Globus pallidus (tissue), 1 donor: ENCODE data around the gene MAP3K5.
A peak's percentile ranks its signal among the peaks of the same experiment; 100 is the strongest.

Experiments used
- DNase-seq: peaks from one replicate; pipeline ENCODE4 v3.0.0-alpha.2; 2015; ENCODE audit warnings: low spot score

The MAP3K5 gene

DNA sequence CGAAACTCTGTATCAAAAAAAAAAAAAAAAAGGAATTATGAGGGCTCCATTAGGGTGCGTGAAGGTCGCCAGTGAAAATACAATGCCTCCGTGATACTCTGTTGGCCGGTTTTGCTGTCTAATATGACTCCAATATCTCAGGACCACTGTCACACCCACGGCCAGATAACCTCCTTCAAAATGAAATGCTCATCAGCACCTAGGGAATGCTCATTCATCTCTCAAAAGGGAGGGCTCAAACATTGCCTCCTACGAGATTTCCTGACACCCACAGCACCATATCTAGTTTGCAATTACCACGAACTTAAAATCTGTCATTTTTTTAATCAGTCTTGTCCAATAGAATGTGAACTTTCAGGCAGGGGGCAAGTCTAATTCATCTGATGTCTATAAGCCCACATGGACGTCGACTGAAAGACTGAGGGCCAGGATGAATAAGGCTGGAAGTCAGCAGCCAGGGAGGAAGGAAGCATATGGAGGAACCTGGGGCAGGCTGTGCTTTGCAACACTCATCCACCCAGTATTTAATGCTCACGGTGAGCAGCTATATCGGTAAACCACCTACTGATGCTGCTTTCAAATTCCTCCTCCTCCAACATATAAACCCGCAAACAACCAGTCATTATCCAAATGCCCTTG lies 42.8 kb downstream of the MAP3K5 start:
- DNase-seq = no peak

DNA sequence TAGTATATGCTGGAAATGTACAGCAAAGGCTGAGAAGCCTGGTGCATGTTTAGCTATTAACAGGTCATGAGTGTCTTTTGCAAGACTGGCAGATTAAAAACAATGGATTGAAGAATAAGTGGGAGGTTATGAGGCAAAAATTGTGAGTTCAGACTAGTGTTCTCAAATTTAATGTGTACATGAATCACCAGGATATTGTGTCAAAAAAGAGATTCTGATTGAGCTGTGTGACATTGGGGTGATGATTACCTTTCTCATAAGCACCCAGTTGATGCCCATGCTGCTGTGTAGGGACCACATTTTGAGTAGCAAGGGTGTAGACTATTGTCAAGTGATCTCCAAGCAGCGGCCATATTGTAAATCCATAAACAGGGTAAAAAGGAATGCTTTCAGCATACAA lies 44.8 kb downstream of the MAP3K5 start:
- no peak for DNase-seq

DNA sequence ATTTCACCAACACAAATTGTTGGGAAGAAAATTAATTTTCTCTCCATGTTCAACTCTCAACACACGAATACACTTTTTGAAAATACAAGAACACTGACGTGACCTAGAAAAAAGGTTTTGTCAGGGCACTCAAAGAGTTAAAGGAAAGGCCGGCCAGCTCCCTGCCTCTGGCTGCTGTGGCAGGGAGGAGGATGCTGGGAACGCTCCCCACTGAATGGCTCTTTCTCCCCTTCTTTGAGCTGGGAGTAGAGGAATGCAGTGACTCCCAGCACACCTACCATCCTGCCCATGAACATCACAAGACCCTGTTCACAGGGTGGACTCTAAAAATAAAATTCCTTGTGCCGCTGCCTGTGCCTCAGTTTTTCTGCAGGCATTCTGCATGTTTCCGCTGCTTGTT lies 47.0 kb downstream of the MAP3K5 start:
- peak; percentile 35 for DNase-seq

DNA sequence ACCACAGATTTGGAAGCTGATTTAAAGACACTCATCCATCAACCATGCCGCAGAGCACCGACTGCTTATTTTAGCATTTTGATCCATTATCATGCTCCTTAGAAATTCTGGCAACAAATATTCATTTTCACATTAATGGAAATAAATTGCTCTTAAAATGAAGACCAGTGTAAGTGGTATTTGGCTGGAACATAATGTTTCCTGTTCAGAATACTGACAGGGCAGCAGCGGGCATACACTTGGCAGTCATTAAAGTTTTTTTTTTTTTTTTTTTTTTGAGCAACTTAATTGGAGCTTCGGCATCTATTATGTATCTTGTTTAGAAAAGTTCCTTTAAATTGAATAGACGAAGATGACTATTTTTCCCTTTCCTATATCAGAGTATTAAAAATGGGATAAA lies 47.4 kb downstream of the MAP3K5 start:
- DNase-seq = no peak

DNA sequence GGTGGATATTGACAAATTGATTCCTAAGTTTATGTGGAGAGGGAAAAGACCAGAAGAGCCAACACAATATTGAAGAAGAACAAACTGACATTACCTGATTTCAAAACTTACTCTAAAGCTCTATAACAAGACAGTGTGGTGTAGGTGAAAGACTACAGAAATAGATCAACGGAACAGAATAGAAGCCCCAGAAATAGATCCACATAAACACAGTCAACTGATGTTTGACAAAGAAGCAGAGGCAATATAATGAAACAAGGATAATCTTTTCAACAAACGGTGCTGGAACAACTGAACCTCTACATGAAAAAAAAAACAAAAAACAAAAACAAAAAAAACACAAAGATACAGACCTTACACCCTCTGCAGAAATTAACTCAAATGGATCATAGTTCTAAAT lies 50.2 kb downstream of the MAP3K5 start:
- no peak for DNase-seq

DNA sequence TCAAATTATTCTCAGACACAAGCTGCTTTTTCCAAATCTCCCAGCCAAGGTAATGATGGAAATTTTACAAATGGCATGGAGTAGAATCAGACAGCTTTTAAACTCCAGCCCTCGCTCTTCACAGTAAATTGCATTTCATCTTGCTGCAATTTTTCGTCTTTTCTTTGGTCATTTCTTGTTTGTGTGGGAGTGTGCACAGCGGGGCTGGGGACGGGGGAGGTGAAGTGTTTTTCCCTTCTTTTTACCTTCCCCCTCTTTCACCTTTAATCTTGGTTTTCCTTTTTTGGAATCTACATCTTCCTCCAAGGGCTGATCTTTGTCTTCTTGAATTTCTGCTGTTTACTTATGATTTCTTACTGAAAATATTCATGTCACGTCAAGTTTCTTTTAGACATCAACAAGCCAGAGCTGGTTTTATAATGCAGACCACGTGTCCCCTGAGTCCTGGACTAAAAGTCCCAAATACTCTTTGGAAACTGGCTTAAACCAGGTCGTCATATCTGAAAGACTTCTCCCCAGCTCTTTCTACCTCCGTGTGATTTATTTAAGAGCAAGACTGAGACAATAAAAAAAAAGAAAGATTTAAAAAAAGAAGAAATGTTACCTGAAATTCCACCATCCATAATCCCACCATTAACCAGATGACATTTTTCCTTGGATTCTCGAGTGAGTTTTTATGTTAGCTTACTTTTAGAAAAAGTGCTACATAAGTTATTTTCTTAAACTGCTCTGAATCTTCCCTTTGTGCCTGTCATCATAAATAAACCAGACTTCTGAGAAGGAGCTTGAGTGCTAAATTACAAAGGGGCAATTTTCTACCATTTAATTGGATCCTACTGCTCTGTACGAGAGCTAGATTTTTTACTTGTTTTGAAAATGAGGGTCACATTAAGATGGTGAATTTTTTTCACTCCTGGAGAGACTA lies 52.0 kb downstream of the MAP3K5 start:
- peak; percentile 41 for DNase-seq

DNA sequence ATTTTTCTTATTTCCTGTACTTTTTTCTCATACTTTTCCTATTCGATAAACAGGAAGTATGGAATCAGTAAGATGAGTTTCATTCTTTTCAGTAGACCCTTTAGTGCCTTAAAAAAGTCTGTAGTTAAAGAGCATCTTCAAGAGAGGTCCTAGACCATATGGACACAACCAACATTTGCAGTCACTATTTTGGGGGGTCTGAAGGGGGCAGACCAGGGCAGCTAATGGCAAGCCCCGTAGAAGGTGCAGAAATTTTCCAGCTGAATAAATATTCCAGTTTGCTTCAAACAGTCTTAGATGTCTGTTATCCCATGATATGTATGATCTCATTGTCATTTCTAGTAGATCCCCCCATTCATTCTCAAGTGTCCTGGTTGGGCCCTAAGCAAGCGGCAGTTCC lies 52.8 kb downstream of the MAP3K5 start:
- DNase-seq = no peak

DNA sequence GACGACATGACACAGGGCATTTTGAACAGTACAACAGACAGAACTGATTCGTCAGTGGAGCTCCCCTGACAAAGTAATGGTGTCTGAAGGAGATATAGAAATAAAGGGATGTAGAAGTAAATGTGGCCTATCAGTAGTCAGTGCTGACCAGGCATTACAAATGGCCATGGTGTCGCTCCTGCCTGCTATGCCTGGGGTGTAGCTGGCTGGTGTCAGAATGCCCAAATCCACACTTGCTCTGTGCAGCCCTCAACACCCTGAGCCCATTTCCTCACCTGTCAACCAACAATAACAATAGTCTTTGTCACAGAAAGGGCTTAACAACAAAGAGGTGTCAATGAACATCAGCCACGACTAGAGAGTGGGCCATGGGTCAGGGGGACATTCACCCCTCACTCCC lies 53.2 kb downstream of the MAP3K5 start:
- DNase-seq = no peak

DNA sequence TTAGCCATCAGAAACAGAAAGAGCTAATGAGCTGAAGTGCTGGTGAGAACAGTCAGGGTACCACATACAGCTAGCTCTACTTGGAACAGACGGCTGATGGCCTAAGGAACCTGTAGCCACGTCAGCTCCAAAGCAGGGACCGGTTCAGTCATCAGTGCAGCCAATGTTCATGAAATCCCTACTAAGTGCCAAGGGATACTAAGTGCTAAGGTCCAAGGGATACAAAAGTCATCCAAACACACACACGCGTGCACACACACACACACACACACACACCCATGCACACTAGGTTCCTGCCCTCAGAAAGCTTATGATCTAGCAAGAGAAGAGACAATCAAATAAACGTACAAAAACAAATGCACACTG lies 53.6 kb downstream of the MAP3K5 start:
- DNase-seq = no peak

DNA sequence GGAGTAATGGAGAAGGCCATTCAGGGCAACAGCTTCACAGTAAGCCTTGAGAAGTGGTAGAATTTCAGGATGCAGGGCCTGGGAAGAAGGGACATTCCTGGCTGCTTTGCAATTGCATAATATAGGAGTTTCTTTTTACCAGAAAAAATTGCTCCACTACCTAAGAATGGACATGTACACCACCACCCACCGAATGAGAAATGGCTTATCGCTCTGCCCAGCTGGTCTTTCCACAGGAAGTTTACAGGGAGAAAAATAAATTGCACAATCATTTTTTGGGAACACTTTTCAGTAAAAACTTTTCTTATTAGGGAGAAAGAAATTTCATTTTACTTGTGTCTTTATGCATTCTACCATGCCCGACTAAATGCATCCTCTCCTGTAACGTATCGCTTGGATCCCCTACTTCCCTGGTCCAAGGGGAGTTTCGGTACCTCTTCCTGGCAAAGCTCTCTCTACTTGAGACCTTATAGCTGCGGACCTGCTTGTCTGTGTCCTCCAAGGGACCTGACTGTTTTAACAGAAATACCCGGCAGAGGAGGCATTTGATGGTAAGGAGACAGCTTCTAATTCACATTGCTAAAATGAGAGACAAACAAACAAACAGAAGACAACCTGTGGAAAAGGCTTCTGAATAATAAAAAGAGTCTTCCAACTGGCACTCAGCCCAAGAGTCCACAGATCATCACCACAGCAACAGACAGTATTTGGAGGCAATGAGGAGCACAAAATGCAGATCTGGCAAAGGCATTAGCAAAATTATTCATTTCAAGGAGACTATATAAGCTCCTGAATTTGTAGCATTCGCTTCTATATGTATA lies 54.2 kb downstream of the MAP3K5 start:
- no peak for DNase-seq

DNA sequence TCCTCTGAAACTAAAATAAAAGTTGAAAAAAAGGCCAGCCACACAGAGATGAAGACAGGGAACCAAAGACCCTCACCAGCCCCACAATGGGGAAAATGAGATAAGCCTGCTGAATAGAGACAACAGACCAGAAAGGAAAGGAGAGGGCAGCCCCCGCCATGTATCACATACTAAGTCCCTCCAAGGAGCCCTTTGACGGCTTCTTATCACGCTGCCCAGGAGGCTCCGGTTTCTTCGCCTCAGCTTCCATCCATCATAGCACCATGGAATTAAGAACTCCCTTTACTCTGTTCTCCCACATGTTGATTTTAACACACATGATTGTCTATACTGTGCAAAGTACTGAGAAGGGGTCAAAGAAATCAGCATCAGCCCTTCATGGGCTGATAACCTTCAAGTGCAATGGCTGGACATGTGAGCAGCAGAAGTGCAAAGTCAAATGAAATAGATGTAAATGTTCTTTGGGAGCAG lies 54.9 kb downstream of the MAP3K5 start:
- DNase-seq = no peak

DNA sequence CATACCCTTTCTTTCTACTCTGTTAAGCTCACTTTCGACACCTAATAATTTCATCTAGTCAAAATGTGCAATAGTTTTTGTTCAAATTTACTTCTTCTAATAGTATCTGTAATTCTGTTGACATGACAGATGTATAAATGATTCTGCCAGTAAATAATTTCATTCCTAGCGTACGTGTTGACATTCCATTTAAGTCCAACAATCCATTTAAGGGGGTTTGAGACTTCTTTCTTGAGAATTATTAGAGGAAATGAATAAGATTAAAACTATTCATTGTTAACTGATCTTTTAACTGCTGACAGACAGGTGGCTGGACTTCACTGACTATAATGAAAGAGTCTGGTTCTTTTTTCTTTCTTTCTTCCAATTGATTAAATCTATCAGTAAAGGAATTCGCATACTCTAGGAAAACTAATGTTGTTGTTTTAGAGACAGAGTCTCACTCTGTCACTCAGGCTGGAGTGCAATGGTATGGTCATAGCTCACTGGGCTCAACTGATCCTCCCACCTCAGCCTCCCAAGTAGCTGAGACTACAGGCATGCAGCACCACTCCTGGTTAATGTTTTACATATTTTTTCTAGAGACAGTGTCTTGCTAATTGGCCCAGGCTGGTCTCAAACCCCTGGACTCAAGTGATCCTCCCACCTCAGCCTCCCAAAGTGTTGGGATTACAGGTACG lies 55.9 kb downstream of the MAP3K5 start:
- no peak for DNase-seq

DNA sequence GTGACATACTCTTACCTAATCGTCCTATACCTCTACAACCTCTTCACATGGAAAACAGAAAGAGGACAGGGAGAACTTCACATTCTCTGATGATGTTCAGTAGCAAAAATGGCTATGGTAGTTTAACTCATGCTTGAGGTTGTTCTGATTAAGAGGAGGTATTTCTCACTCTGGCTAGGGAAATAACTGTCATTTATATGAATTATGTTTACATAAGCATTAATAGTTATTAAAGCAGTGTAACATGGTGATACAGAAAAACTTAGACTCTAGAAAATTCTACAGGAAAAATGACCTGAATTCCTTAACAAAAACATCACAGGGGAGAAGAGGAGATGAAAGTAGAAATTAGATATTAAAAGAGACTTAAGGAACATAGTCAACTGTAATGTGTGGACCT lies 57.3 kb downstream of the MAP3K5 start:
- DNase-seq = no peak

DNA sequence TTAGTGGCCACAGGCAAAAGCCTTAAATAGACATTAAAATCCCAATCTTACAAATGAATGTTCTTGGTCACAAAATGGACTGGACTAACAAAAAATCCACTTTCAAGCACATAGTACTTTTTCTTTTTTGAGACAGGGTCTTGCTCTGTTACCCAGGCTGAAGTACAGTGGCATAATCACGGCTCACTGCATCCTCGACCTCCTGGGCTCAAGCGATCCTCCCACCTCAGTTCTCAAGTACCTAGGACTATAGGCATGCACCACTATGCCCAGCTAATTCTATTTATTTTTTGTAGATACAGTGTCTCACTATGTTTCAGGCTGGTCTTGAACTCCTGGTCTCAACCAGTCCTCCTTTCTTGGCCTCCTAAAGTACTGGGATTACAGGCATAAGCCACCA lies 59.4 kb downstream of the MAP3K5 start:
- no peak for DNase-seq

DNA sequence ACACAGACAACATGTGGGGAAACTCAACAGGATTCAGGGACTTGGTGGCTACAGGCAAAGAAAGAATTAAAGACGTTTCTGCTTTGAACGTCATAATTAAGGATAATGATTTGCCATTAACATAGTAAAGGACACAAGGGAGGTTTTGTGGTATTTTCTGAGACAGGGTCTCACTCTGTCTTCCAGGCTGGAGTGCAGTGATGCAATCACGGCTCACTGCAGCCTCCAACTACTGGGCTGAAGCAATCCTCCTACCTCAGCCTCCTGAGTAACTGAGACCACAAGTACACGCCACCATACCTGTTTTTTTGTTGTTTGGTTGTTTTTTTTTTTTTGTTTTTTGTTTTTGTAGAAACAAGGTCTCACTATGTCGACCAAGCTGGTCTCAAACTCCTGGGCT lies 62.4 kb downstream of the MAP3K5 start:
- no peak for DNase-seq

DNA sequence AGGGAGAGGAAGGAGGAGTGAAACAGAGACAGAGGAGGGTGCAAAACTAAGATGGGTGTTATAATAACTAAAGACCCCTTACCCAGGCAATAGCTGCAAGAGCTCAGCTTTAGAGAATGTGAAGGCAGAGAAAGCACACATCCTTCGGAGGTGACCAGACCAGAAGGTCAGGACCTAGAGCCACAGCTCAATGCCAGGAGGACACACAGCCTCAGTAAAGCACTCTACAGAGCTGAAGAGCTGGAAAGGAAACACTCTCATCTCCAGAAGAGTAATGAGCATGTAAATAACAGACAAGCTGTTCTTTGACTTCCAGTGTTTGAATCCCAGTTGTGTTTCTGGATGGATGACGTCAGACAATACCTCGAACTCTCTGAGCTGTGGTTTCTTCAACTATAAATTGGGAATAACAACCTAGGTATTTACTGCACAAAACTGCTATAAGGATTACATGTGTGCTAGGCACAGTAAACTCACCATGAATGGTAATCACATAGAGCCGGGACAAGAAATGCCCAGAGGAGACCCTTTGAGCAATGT lies 63.2 kb downstream of the MAP3K5 start:
- no peak for DNase-seq

DNA sequence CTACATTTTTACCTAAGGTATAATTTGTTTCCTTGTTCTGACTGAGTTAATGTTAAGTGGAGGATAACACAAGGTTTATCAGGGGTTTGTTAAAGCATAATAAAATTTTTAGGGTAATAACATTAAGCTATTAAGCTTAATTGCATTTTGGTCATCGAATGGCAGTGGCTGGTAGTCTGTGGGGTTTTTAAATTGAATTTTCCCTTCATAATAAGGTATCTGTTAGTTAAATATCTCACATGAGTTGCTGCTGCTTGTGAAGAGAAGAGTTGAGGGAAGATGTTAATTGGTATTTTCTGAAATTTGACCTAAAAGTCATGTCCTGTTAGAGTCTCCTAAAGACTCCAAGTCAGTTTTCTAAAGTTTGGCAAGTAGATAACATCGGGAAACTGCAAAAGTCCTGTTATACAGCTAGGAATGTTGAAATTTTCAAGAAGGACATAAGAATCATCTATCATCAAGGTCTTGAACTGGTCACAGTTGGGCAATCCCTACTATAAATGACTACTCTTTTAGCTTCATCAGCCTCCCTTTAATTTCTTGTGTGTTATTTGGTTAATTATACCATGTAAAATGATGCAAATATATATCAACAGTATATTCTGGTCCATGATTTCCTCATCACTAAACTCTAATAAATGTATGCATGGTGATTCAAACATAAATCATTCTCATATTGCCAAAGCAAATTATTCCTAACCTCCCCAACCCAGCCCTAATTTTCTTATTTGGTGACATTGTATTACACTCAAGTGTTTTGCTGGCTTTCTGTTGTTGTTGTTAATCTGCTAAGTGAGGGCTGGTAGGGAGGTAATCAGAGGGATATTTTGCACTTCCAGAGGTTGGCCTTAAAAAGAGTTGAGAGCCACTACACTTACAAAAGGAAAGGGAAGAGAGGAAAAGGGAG lies 64.0 kb downstream of the MAP3K5 start:
- no peak for DNase-seq

DNA sequence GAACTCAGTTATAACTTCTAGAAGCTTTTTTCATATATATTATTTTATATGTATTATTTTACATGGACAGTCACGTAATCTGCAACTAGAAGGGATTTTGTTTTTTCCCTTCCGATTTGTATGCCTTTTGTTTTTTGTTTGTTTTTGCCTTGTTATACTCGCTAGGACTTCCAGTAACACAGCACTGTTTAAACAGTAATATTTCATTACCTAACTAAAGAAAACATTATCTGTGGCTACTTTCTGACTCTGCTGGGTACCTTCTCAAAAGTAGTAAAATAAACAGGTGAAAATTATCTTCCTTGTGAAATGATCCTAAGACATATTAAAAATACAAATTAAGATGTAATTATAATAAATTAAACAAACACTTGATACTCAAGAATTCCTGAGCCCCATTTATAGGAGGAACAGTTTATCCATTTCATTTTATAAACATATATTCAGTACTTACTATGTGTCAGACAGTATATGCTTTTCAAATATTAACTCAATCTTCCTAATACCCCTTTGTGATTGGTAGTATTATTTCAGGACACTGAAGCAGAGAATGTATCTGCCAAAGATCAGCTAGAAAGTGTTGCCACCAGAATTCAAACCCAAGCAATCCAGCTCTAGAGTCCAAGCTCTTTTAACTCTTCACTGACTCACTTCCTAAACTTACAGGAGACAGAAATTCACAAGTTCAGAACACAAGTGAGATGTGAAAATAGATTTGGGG lies 65.3 kb downstream of the MAP3K5 start:
- DNase-seq = no peak

DNA sequence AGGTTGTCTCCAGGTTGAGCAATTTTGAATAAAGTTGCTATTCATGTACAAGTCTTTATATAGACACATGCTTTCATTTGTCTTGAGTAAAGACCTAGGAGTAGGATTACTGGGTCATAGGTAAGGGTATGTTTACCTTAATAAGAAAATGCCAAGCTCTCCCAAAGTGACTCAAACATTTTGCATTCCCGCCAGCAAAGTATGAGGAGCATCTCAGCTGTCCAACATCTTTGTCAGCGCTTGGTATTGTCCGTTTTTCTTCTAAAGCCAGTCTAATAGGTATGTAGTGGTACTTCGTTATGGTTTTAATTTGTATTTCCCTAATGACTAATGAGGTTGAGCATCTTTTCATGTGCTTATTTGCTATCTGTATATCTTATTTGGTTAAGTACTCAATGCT lies 67.2 kb downstream of the MAP3K5 start:
- DNase-seq = no peak

DNA sequence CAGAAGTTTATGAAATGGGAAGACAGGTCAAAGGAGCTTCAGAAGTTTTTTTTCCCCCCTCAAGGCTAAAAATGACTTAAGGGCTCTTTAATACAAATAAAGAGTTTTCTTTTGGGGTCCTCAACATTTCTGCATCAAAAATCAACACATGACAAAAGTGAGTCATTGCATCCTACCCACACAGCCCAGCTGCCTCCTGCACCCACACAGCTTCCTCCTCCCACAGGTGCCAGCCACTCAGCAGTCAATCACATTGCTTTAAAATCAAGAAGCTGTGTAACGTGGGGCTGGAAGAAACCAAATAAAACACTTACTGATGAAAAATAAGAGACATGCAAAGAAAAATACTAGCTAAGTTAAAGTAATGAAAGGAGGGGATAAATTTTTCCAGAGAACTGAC lies 68.5 kb downstream of the MAP3K5 start:
- no peak for DNase-seq
